PFSK-1 (cell line): ENCODE measurements around the gene GPLD1.

Experiments
- FOXP2 ChIP-seq: optimal IDR thresholded peaks from 2 replicates; pipeline ENCODE3; 2011; ENCODE audit warnings: borderline replicate concordance, control low read depth, inconsistent platforms; ENCODE audit not compliant: insufficient read depth; ENCODE audit errors: extremely low read length, extremely low read depth
- POLR2AphosphoS5 ChIP-seq: IDR thresholded peaks from 2 replicates; pipeline ENCODE4 v1.6.1; 2012; ENCODE audit warnings: low read depth, mild to moderate bottlenecking, control low read depth, low read length, moderate library complexity
- SIN3A ChIP-seq: IDR thresholded peaks from 2 replicates; pipeline ENCODE4 v1.6.1; 2012; ENCODE audit warnings: mild to moderate bottlenecking, low read length, moderate library complexity, borderline replicate concordance; ENCODE audit not compliant: insufficient read depth
- TAF1 ChIP-seq: IDR thresholded peaks from 2 replicates; pipeline ENCODE4 v1.6.1; 2012; ENCODE audit warnings: low read length, control low read depth, borderline replicate concordance; ENCODE audit not compliant: insufficient read depth
- TF ChIP-seq, protein P1 (sequence below), 2 experiments: IDR thresholded peaks; 2 replicates each; pipeline versions ENCODE4 v1.6.1 to v1.8.0; 2011 to 2012; ENCODE audit warnings: low read depth in 2 of 2, low read length in 2 of 2, control low read depth in 1 of 2, inconsistent platforms in 1 of 2, mild to moderate bottlenecking in 1 of 2, moderate library complexity in 1 of 2; ENCODE audit not compliant: insufficient read depth in 1 of 2

The GPLD1 gene

DNA sequence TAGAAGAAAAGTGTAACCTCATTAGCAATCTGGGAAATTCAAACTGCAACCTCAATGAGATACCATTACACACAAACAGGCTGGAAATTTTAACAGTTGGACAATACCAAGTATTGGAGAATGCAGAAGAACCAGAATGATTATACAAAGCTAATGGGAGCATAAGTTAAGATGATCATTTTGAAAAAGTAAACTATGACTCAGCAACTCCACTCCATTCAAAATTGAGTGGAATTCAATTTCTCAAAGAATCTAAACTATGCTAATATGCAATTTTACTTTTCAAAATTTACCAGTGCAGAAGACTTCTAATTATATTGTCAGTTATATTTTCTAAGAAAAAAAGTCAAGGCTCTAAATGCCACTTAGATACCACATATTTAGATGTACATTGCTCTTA, 17.2 kb downstream of the GPLD1 start:
- TF ChIP-seq FOXP2, result no peak
- TF ChIP-seq POLR2AphosphoS5, result no peak
- TF ChIP-seq TAF1, result no peak
- TF ChIP-seq SIN3A, result no peak
- TF ChIP-seq, protein P1, sequence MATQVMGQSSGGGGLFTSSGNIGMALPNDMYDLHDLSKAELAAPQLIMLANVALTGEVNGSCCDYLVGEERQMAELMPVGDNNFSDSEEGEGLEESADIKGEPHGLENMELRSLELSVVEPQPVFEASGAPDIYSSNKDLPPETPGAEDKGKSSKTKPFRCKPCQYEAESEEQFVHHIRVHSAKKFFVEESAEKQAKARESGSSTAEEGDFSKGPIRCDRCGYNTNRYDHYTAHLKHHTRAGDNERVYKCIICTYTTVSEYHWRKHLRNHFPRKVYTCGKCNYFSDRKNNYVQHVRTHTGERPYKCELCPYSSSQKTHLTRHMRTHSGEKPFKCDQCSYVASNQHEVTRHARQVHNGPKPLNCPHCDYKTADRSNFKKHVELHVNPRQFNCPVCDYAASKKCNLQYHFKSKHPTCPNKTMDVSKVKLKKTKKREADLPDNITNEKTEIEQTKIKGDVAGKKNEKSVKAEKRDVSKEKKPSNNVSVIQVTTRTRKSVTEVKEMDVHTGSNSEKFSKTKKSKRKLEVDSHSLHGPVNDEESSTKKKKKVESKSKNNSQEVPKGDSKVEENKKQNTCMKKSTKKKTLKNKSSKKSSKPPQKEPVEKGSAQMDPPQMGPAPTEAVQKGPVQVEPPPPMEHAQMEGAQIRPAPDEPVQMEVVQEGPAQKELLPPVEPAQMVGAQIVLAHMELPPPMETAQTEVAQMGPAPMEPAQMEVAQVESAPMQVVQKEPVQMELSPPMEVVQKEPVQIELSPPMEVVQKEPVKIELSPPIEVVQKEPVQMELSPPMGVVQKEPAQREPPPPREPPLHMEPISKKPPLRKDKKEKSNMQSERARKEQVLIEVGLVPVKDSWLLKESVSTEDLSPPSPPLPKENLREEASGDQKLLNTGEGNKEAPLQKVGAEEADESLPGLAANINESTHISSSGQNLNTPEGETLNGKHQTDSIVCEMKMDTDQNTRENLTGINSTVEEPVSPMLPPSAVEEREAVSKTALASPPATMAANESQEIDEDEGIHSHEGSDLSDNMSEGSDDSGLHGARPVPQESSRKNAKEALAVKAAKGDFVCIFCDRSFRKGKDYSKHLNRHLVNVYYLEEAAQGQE (IDR thresholded peaks at IDR 0.05; ENCODE audit: insufficient read depth in 1 of 2, low read depth in 2 of 2, low read length in 2 of 2), result no peak

GRCh38 chr6:24469811-24470210, 19.6 kb downstream of the GPLD1 start:
- no peak for TF ChIP-seq POLR2AphosphoS5
- no peak for TF ChIP-seq TAF1
- TF ChIP-seq FOXP2, result no peak
- TF ChIP-seq, protein P1 (IDR thresholded peaks at IDR 0.05; ENCODE audit: insufficient read depth in 1 of 2, low read depth in 2 of 2, low read length in 2 of 2), result no peak
- no peak for TF ChIP-seq SIN3A

DNA sequence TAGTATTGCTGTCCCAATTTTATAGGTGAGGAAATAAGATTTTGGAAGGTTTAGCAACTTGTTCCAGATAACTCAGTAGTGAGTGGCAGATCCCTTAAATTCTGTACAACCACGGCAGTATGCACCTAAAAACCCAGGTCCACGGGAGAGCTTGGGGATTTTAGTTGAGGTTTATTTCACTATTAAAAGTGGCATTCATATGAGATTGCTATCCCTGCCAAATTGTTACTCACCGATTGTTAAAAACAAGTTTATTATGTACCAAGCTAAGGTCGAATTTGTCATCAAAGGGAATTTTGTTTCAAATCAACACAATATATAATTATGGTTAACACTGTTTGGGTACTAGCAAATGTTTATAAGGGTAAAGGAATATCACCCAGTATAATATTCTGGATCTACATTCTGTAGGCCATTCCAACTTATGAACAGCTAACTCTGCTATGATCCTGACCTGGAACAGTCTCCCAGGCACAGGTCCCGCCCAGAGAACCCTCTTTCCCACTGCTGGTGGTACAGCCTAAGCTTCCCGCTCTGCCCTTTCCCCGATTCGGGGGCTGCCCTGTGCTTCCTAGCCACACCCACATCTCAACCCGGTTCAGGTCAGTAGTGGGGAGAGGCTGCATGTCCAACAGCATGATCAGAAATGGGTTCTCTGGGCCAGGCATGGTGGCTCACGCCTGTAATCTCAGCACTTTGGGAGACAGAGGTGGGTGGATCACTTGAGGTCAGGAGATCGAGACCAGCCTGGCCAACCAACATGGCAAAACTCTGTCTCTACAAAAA, 24.9 kb downstream of the GPLD1 start:
- TF ChIP-seq POLR2AphosphoS5 (no peak), TAF1 (no peak), SIN3A (no peak), FOXP2 (no peak)
- TF ChIP-seq, protein P1 (IDR thresholded peaks at IDR 0.05; ENCODE audit: insufficient read depth in 1 of 2, low read depth in 2 of 2, low read length in 2 of 2), result no peak

DNA sequence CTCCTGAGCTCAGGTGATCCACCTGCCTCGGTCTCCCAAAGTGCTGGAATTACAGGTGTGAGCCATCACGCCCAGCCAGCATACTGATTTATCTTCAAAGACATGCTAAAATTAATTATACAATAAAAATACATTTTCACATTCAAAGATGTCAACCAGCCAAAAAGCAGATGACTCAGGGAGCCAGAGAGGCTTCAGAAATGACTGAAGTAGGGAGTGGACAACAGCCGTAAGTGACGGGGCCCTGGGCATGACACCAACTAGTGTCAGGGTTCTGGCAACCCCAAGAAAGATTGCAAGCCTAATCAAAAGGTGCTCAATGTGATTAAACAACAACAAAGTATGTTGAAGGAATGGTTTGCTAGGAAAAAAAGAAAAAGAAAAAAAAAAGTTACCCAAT, 28.4 kb downstream of the GPLD1 start:
- TF ChIP-seq FOXP2 (no peak), SIN3A (no peak), TAF1 (no peak), POLR2AphosphoS5 (no peak)
- TF ChIP-seq, protein P1 (IDR thresholded peaks at IDR 0.05; ENCODE audit: insufficient read depth in 1 of 2, low read depth in 2 of 2, low read length in 2 of 2), result no peak
